CD14-positive monocyte (primary cell): ENCODE results near the gene SLAMF6. TPM values are rescaled to one million over a fixed set of nuclear protein-coding genes. Genes with fewer than 3 reads are reported as not detected.
"Not testable (repeated sequence)": the region's sequence is repeated elsewhere in the genome, so short reads cannot be mapped to it uniquely, and the experiment has no call there.

Experiments
- DNase-seq, 3 donors: peaks; one replicate each; pipeline ENCODE4 v3.0.0-alpha.2; 2011 to 2022
- H2AFZ ChIP-seq: 2 replicates; pipeline ENCODE4 v1.6.0; 2012; ENCODE audit warnings: mild to moderate bottlenecking, low read depth, low read length, inconsistent platforms; ENCODE audit not compliant: insufficient read depth, poor library complexity, severe bottlenecking
- H3K27ac ChIP-seq, 2 donors: 1 replicate in 1 of 2; 2 replicates in 1 of 2; pipeline ENCODE4 v1.5.1; 2012 to 2013; ENCODE audit warnings: low read length in 2 of 2, control low read depth in 1 of 2, inconsistent platforms in 1 of 2, low read depth in 1 of 2, mild to moderate bottlenecking in 1 of 2
- H3K27me3 ChIP-seq, 2 donors: one replicate each; pipeline versions ENCODE4 v1.6.0 to v1.6.1; 2011 to 2013; ENCODE audit warnings: low read length in 2 of 2; ENCODE audit not compliant: control insufficient read depth in 2 of 2, insufficient read depth in 2 of 2
- H3K36me3 ChIP-seq, 2 donors: replicated peaks in 1 of 2; 1 replicate in 1 of 2; 2 replicates in 1 of 2; pipeline versions ENCODE4 v1.5.1 to v1.6.1; 2012 to 2013; ENCODE audit warnings: low read length in 2 of 2, control low read depth in 1 of 2, inconsistent platforms in 1 of 2, mild to moderate bottlenecking in 1 of 2; ENCODE audit not compliant: insufficient read depth in 2 of 2, control insufficient read depth in 1 of 2
- H3K4me1 ChIP-seq, 2 donors: 1 replicate in 1 of 2; 2 replicates in 1 of 2; pipeline versions ENCODE4 v1.5.1 to v1.6.1; 2012 to 2013; ENCODE audit warnings: low read length in 2 of 2, control low read depth in 1 of 2, inconsistent platforms in 1 of 2, mild to moderate bottlenecking in 1 of 2, moderate library complexity in 1 of 2; ENCODE audit not compliant: insufficient read depth in 2 of 2, control insufficient read depth in 1 of 2
- H3K4me2 ChIP-seq: replicated peaks from 2 replicates; pipeline ENCODE3; 2012; ENCODE audit warnings: low read length, moderate library complexity, mild to moderate bottlenecking; ENCODE audit not compliant: poor library complexity, severe bottlenecking; ENCODE audit errors: extremely low read depth
- H3K4me3 ChIP-seq, 3 experiments: fragments of 200-600 bp in 1 of 3; sonication (generic) in 1 of 3; replicated peaks in 1 of 3; 1 replicate in 2 of 3; 2 replicates in 1 of 3; pipeline ENCODE4 v1.5.1; 2011 to 2013; ENCODE audit warnings: low read length in 3 of 3, mild to moderate bottlenecking in 3 of 3, control low read depth in 2 of 3, low read depth in 2 of 3, inconsistent platforms in 1 of 3, moderate library complexity in 1 of 3
- H3K79me2 ChIP-seq: 2 replicates; pipeline ENCODE4 v1.6.0; 2012; ENCODE audit warnings: mild to moderate bottlenecking, control low read depth, inconsistent platforms, low read length, moderate library complexity; ENCODE audit not compliant: insufficient read depth
- H3K9ac ChIP-seq: 2 replicates; pipeline ENCODE4 v1.6.0; 2017; ENCODE audit warnings: low read length, mild to moderate bottlenecking; ENCODE audit not compliant: insufficient read depth, poor library complexity, severe bottlenecking
- H3K9me3 ChIP-seq, 2 donors: replicated peaks in 1 of 2; 1 replicate in 1 of 2; 2 replicates in 1 of 2; pipeline versions ENCODE4 v1.5.1 to v1.6.1; 2012 to 2013; ENCODE audit warnings: low read length in 2 of 2, control low read depth in 1 of 2; ENCODE audit not compliant: control insufficient read depth in 1 of 2, insufficient read depth in 1 of 2
- H4K20me1 ChIP-seq: 2 replicates; pipeline ENCODE4 v1.6.0; 2012; ENCODE audit warnings: mild to moderate bottlenecking, low read length, control low read depth, moderate library complexity; ENCODE audit not compliant: insufficient read depth
- H3K27ac Mint-ChIP-seq, 7 donors: one replicate each; pipeline ENCODE4 v1.8.0; 2020; ENCODE audit warnings: mild to moderate bottlenecking in 7 of 7, mixed read lengths in 7 of 7, moderate library complexity in 6 of 7, inconsistent platforms in 2 of 7
- H3K27me3 Mint-ChIP-seq, 3 donors: one replicate each; pipeline ENCODE4 v1.8.0; 2021 to 2022; ENCODE audit warnings: low read depth in 3 of 3, mild to moderate bottlenecking in 3 of 3, mixed read lengths in 3 of 3, moderate library complexity in 3 of 3, inconsistent platforms in 1 of 3
- H3K36me3 Mint-ChIP-seq, 2 donors: one replicate each; pipeline ENCODE4 v1.8.0; 2020; ENCODE audit warnings: mixed read lengths in 2 of 2, inconsistent platforms in 1 of 2, mild to moderate bottlenecking in 1 of 2
- H3K4me1 Mint-ChIP-seq: one replicate; pipeline ENCODE4 v1.8.0; 2020; ENCODE audit warnings: mild to moderate bottlenecking, mixed read lengths
- H3K4me3 Mint-ChIP-seq, 2 donors: one replicate each; pipeline ENCODE4 v1.8.0; 2020; ENCODE audit warnings: mild to moderate bottlenecking in 2 of 2, mixed read lengths in 2 of 2, moderate library complexity in 1 of 2
- H3K9me3 Mint-ChIP-seq, 7 donors: one replicate each; pipeline ENCODE4 v1.8.0; 2020 to 2022; ENCODE audit warnings: mixed read lengths in 7 of 7, mild to moderate bottlenecking in 6 of 7, moderate library complexity in 6 of 7, inconsistent platforms in 2 of 7
- WGBS: methylation state at CpG from one replicate; pipeline ENCODE4 v1.1.5; 2013; ENCODE audit warnings: missing lambda C conversion rate; ENCODE audit not compliant: insufficient coverage; 5-methylcytosine and 5-hydroxymethylcytosine counted together
- intact Hi-C, 2 donors: fragments of 100-400 bp; cut with micrococcal nuclease; formaldehyde crosslinking; loops; one replicate each; pipeline versions ENCODE4 v1.15.0 to v1.15.1; 2023
- polyA plus RNA-seq, 3 donors: library from polyadenylated mRNA; depleted of rRNA in 1 of 3; unstranded in 2 of 3; stranded (reverse) in 1 of 3; fragments of 300-500 nt in 2 of 3; fragments of >200 nt in 1 of 3; fragmentation: Illumina TruSeq in 2 of 3; gene quantifications; 1 replicate in 2 of 3; 2 replicates in 1 of 3; pipeline ENCODE4 v1.2.3, GENCODE V29; 2012 to 2021
- TF ChIP-seq, protein P1 (sequence below): fragments of 200-600 bp; IDR thresholded peaks from one replicate; pipeline ENCODE4 v1.8.0; 2022; ENCODE audit warnings: antibody characterized with exemption, mild to moderate bottlenecking

Gene SLAMF6
- polyA plus RNA-seq, 3 donors: 0.32 to 0.72 (median 0.50) TPM

DNA sequence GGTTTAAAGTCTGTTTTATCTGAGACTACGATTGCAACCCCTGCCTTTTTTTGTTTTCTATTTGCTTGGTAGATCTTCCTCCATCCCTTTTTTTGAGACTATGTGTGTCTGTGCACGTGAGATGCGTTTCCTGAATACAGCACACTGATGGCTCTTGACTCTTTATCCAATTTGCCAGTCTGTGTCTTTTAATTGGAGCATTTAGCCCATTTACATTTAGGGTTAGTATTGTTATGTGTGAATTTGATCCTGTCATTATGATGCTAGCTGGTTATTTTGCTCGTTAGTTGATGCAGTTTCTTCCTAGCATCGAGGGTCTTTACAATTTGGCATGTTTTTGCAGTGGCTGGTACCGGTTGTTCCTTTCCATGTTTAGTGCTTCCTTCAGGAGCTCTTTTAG, 44.0 kb downstream of the SLAMF6 start:
- H3K4me1 ChIP-seq, H3K27me3 ChIP-seq, H3K9ac ChIP-seq, DNase-seq, H3K36me3 Mint-ChIP-seq, intact Hi-C loops, H3K4me3 ChIP-seq, H3K9me3 ChIP-seq, H3K27ac ChIP-seq, H3K79me2 ChIP-seq, H3K27ac Mint-ChIP-seq, H3K4me2 ChIP-seq, H3K4me3 Mint-ChIP-seq, H2AFZ ChIP-seq, H3K27me3 Mint-ChIP-seq, H3K36me3 ChIP-seq, H4K20me1 ChIP-seq, H3K4me1 Mint-ChIP-seq: not testable (repeated sequence)
- peaks cover 8 to 25% (median 15%) of the 10 kb centered on the region in 7 donors for H3K9me3 Mint-ChIP-seq
- WGBS: no CpG with 5 or more reads among the region's 6 CpGs

DNA sequence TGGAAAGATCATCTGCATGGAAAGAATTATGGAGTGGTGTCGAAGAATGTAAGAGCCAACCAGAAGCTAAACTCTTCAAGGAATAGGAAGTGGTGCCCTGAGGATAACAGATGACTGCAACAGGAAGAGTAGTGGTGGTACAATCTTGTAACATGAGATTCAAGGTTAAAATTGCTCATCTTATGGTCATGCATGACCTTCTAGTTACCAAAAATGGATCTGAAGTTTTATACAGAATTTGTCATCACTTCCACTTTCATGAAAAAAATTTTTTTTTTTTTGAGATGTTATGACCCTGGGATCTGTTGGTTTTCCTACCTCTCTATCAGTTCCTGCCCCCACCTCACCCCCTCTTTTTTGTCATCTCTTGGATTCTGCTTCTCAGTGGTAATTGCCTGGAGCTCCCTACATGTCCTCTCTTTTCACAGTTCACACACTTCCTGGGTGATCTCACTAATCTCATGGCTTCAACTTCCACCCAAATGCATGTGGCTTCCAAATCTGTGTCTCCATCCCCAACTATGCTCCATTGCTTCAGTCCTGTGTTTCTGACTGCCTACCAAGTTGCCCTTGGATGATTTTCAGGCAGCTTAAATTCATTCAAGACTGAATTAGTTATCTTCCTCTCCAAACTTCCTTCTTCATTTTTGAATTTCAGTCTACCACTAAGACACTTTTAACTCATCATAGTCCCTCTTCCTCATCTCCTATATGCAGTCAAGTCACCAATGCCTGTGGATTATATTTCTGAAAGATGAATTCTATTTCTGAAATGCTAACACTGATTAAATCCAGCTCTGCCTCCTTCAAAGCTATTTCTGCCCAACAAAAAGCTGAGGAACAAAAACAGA, 48.4 kb downstream of the SLAMF6 start:
- Histone ChIP-seq H3K36me3 (no peaks in the 10 kb centered on the region), H3K9ac (no peak overlapping the region), H3K79me2 (no peaks in the 10 kb centered on the region), H4K20me1 (no peaks in the 10 kb centered on the region), H3K27me3 (no peaks in the 10 kb centered on the region), H2AFZ (no peak overlapping the region), H3K4me2 (no peak overlapping the region), H3K27ac (no peak overlapping the region), H3K9me3 (no peaks in the 10 kb centered on the region), H3K4me1 (peaks cover 4 to 10% of the 10 kb centered on the region in 2 donors), H3K4me3 (no peak overlapping the region)
- TF ChIP-seq, protein P1, sequence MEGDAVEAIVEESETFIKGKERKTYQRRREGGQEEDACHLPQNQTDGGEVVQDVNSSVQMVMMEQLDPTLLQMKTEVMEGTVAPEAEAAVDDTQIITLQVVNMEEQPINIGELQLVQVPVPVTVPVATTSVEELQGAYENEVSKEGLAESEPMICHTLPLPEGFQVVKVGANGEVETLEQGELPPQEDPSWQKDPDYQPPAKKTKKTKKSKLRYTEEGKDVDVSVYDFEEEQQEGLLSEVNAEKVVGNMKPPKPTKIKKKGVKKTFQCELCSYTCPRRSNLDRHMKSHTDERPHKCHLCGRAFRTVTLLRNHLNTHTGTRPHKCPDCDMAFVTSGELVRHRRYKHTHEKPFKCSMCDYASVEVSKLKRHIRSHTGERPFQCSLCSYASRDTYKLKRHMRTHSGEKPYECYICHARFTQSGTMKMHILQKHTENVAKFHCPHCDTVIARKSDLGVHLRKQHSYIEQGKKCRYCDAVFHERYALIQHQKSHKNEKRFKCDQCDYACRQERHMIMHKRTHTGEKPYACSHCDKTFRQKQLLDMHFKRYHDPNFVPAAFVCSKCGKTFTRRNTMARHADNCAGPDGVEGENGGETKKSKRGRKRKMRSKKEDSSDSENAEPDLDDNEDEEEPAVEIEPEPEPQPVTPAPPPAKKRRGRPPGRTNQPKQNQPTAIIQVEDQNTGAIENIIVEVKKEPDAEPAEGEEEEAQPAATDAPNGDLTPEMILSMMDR: no peak
- peaks cover 0 to 6% (median 2%) of the 10 kb centered on the region in 7 donors for H3K9me3 Mint-ChIP-seq
- no peak overlapping the region for H3K4me3 Mint-ChIP-seq
- no peaks in the 10 kb centered on the region for H3K36me3 Mint-ChIP-seq
- no peak overlapping the region for H3K27ac Mint-ChIP-seq
- intact Hi-C loops: no loop called here
- no CpG with 5 or more reads among the region's 1 CpG for WGBS
- H3K4me1 Mint-ChIP-seq: no peaks in the 10 kb centered on the region
- no peaks in the 10 kb centered on the region for H3K27me3 Mint-ChIP-seq
- no peak for DNase-seq
